GM19043 (cell line): Measurements from ENCODE around the gene BET1.

Source experiments
- ATAC-seq: cut with Tn5 transposase; IDR thresholded peaks from one replicate; pipeline ENCODE4 v1.9.1; 2021; ENCODE audit warnings: low read depth; ENCODE audit not compliant: unreplicated experiment

BET1 gene

DNA sequence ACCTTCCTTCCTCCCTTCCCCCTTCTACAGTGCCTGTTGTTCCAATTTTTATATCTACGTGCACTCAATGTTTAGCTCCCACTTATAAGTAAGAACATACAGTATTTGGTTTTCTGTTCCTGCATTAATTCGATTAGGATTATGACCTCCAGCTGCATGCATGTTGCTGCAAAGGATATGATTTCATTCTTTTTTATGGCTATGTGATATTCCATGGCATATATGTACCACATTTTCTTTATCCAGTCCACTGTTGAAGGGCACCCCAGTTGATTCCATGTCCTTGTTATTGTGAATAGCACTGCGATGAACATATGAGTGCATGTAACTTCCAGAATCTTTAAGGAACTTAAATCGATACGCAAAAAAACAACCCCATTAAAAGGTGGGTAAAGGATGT lies 39.9 kb downstream of the BET1 start:
- ATAC-seq: no peak

DNA sequence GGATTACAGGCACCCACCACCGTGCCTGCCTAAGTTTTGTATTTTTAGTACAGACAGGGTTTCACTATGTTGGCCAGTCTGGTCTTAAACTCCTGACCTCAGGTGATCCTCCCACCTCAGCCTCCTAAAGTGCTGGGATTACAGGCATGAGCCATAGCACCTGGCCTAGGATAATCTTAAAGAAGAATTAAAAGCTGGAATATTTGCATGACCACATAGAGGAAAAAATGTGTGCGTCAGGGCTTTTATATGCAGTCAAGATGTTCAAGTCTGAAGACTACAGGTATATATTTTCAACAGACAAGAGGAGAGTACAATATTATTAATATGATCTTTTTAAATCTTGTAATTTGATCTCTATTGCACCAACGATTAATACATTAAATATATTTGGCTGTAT lies 43.2 kb downstream of the BET1 start:
- ATAC-seq: no peak

DNA sequence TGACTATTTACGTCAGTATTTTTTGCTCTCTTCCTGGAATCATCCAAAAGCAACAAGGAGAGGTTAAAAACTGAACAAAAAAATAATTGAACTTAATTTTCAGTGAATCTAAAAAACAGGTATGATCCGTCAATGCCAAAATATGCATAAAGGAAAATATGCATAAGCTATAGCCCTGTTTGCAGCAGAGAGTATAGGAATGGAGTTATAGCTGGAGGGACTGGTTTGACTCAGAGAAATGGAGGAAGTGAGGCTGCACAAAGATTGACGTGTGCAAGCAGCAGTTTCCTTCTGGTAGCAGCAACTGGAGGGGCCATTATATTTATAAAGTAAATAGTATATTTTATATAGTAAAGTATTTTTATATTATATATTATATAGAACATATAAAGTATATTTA lies 45.5 kb downstream of the BET1 start:
- no peak for ATAC-seq

DNA sequence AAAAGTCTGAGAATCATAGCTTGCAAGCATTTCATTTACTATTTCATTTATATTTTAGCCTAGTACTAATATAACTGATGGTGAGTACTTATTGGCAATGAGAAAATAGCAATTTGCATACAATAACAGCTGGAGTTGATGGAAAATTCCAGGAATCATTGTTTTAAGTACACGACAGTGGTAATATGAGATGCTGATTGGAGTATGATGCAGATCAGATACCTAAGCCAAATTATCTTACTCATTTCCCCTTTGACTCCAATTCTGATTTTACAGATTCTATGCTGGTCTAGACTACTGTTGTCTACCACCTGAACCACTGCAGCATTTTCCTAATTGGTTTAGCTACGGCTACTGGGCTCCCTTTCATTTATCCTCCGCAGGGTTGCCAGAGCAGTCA lies 45.9 kb downstream of the BET1 start:
- ATAC-seq: no peak

DNA sequence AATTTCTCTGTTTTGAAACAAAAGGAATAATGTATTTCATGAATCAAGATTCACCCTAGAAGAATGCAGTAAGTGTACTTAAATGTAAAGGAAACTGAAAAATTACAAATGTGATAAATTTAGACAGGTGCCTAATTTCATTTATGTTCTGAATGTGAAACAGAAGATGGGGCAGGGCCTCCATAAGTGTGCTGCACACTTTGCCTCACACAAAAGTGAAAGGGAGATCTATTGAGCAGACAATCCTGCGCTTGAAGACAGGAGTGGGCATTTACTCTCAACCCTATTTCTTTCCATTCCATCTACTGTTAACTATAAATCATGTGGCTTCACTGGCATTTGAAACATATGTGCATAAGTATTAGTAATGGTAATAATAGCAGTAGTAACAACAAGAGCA lies 46.4 kb downstream of the BET1 start:
- no peak for ATAC-seq

DNA sequence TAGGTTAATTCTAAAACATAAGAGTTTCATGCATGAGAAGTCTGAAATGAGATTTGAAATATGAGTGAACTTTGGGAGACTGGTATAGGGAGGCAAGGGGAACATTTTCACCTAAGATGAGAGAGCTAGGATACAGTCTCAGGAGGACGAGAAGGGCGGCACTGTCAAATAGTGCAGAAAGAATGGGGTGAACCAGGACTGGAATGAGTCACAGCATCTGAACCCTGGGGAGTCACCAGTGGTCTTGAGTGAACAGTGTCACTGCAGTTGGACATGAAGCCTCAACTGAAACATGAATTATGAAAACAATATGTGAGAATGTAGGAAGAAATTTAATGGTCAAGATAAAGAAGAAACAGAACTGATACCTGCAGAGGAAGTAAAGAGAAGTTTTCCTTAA lies 48.9 kb downstream of the BET1 start:
- peak; percentile 71 for ATAC-seq

DNA sequence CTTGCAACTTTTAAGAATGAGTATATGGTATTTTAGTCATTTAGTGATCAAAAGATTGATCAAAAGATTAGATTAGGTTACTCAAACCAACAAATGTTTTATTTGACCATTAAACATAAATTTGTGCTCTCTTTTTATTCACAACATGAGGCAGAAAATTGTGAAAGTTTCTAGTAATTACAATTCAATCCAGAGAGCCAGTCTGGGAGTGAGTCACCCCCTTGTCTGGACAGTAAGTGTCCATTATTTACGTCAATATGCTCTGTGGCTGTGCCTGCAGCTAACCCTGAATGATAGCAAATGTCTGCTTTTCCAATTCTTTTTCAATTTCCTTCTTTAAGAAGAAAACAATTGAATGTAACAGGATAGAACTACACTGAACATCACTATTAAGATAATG lies 54.7 kb downstream of the BET1 start:
- ATAC-seq: no peak

DNA sequence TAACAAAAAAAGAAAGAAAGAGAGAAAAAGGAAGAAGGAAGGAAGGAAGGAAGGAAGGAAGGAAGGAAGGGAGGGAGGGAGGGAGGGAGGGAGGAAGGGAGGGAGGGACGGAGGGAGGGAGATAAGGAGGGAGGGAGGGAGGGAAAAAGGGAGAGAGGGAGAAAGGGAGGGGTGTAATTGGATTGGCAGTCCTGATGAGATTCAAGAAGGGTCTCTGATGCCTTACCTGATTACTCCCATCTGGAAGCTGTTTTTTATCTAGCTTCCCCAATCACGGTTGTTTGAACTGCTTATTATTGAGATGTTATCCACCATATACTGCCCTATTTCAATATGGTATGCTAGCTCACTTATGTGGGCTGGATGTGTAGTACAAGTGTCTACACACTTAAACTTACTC lies 55.3 kb downstream of the BET1 start:
- ATAC-seq: no peak

DNA sequence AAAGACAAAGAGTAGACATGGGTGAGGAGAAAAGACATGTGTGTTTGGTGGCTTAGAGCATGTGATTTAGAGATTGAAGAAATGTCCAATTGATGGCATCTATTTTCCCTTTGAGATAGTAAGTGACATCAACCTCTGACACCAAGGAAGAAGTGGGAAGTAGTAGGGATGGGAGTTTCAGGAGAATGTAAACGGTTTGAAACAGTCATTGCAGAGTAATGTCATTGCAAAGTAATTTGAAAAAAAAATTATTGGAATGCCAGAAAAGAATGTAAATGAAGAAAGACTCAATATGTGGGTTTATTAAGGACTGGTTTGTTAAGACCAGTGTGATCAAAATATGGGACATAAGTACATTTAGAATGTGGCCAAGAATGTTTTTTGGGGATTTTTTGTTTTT lies 56.0 kb downstream of the BET1 start:
- ATAC-seq: no peak

DNA sequence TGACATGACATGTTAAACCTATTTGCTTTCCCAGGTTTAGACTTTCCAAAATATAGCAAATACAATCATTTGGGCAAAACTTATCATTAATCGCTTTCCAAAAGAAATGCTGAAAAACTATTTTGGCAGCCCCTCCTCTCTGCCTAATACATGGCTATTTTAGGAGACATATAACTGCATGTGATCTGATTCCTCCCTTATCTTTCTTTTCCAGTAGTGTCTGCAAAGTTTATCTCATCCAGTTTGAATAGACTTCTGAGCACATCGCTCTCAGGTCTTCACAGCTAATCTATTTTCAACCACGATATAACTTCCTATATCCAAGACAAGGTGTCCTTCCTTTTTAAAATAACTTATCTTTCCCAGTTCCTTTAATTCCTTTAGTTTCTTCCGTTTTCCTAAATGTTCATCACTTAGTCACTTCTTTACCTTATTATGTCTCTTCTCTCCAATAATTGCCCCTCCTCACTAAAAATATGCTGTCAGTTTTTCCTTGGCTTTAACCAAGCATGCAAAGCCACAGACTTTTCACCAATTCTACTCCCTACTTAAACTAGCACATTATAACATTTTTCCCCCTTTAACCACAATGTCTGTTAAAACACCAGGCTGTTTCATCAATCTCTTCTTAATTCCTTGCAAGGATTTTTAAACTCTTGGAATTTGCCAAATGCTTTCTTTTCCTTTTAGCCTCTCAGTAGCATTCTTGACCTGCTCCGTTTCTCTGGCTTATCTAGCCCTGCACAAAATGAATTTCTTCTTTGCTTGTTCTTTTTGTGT lies 58.2 kb downstream of the BET1 start:
- no peak for ATAC-seq

DNA sequence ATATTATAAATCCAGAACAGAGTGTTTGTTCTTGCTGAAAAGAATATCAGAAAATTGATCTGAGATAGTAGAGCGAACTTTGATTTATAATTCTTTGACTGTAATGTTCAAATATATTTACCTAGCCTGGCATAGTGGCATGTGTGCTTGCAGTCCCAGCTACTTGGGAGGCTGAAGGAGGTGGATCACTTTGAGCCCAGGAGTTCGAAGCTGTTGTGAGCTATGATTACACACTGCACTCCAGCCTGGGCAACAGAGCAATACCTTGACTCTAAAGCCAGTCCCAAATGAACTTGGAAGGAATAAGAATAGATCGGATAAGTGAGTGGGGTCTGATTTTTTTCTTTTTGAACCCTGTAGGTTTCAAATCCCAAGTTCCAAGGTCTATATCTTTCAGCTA lies 59.1 kb downstream of the BET1 start:
- ATAC-seq: no peak

DNA sequence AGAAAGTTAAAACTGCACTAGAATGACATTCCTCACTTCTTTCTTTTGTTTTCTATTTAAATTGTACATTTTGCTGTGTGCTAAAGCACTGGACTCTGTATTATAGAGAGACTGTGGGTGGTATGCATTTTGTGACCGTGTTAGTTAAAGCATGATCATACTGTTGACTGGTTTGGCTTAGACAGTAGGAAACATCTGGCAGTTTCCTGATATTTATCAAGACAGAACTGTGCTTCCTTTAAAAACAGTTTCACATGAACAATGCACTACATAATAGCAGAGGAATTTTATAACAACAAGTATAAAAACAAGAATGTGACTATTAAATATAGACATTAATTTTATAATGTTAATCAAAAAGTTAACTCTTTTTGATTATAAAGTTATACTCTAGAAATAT lies 59.5 kb downstream of the BET1 start:
- no peak for ATAC-seq

DNA sequence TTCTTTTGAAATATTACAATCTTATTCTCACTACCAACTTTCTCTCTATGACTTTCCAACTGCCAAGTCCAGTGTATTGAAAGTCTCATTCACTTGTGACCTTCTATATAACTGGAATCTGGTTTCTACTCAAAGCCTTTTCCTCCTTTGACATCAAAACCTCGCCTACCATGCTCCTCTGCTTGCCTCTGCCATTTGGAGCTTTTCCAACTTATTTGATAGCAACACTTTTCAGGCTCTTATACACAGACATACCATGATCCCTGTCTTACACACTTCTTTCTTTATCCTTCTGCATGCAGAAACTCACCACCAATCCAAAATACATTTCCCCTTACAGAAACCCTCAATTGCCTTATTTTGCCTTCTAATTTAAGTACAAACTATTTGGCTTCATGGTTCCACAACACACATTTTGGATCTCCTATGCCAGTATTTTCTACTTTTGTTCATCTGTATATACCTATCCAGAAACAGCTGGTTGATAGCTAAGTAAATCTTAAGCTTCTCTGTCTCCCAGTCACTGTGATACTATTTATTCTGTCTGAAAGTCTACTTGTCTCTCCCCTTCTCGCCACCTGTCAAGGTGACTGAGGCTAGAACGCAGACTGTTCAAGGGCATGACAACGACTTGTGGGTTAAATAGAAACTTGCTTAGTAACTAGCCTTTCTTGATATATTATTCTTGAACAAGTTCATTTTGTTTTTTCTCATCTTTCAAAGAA lies 60.2 kb downstream of the BET1 start:
- no peak for ATAC-seq
